Prostate gland (tissue), 2 donors: Measurements from ENCODE around the gene KDELR1. TPM values are rescaled to one million over a fixed set of nuclear protein-coding genes. Genes with fewer than 3 reads are reported as not detected.
A peak's percentile ranks its signal among the peaks of the same experiment; 100 is the strongest.
"Not testable (repeated sequence)": the region's sequence is repeated elsewhere in the genome, so short reads cannot be mapped to it uniquely, and the experiment has no call there.

Experiments
- DNase-seq: peaks from one replicate; pipeline ENCODE4 v3.0.0-alpha.2; 2019; ENCODE audit warnings: low spot score
- H3K27ac ChIP-seq, 2 donors: fragments of 200-600 bp; sonication (generic); 2 replicates each; pipeline ENCODE4 v1.5.1; 2017 to 2019
- H3K27me3 ChIP-seq: fragments of 200-600 bp; sonication (generic); replicated peaks from 2 replicates; pipeline ENCODE4 v1.5.1; 2019; ENCODE audit not compliant: insufficient read depth
- H3K36me3 ChIP-seq, 2 donors: fragments of 200-600 bp; sonication (generic); 1 replicate in 1 of 2; 2 replicates in 1 of 2; pipeline versions ENCODE4 v1.5.1 to v1.8.1; 2017 to 2019
- H3K4me1 ChIP-seq: fragments of 200-600 bp; sonication (generic); replicated peaks from 2 replicates; pipeline ENCODE4 v1.5.1; 2019
- H3K4me3 ChIP-seq, 2 donors: fragments of 200-600 bp; sonication (generic); 2 replicates each; pipeline ENCODE4 v1.5.1; 2017 to 2019
- H3K9me3 ChIP-seq: fragments of 200-600 bp; sonication (generic); 2 replicates; pipeline ENCODE4 v1.5.1; 2017
- CTCF ChIP-seq, 4 experiments: fragments of 200-600 bp in 2 of 4; fragments of 450-650 bp in 2 of 4; sonication (generic) in 2 of 4; IDR thresholded peaks; 1 replicate in 3 of 4; 2 replicates in 1 of 4; pipeline ENCODE4 v1.5.1; 2016 to 2019; ENCODE audit warnings: antibody characterized with exemption in 4 of 4, mild to moderate bottlenecking in 2 of 4, moderate library complexity in 2 of 4
- POLR2A ChIP-seq: fragments of 450-650 bp; IDR thresholded peaks from one replicate; pipeline ENCODE4 v1.6.1; 2016; ENCODE audit warnings: antibody characterized with exemption, mild to moderate bottlenecking
- POLR2AphosphoS5 ChIP-seq: sonication (generic); formaldehyde crosslinking; IDR thresholded peaks from one replicate; pipeline ENCODE4 v1.6.1; 2017; ENCODE audit warnings: antibody characterized with exemption
- WGBS: methylation state at CpG from one replicate; pipeline ENCODE4 v1.1.5; 2018; 5-methylcytosine and 5-hydroxymethylcytosine counted together
- intact Hi-C: fragments of 100-400 bp; cut with DNase I; formaldehyde crosslinking; loops from one replicate; pipeline ENCODE4 v1.14.2; 2022
- total RNA-seq, 2 donors: library from RNA; depleted of rRNA; stranded (reverse); fragments of >200 nt; gene quantifications; one replicate each; pipeline ENCODE4 v1.1.0, GENCODE V29; 2016

Gene KDELR1
- total RNA-seq, 2 donors from 2014 or later, result 153 to 179 TPM

GRCh38 chr19:48381178-48381950 lies 10.0 kb downstream of the KDELR1 start:
- no peak for DNase-seq
- no peak for TF ChIP-seq CTCF (IDR thresholded peaks at IDR 0.05)
- no peak for TF ChIP-seq POLR2A
- TF ChIP-seq POLR2AphosphoS5, result no peak
- Histone ChIP-seq H3K27ac (no peak overlapping the region), H3K9me3 (no peaks in the 10 kb centered on the region), H3K4me1 (no peaks in the 10 kb centered on the region), H3K27me3 (no peaks in the 10 kb centered on the region), H3K36me3 (peaks cover 4 to 21% of the 10 kb centered on the region in 2 donors), H3K4me3 (no peak overlapping the region)
- intact Hi-C loops, result no loop called here
- 81% methylated on average over 11 of the region's 11 CpGs for WGBS

GRCh38 chr19:48379058-48379457 lies 12.3 kb downstream of the KDELR1 start:
- WGBS, result 70% methylated on average over 5 of the region's 5 CpGs
- Histone ChIP-seq H3K4me1 (no peaks in the 10 kb centered on the region), H3K9me3 (no peaks in the 10 kb centered on the region), H3K27me3 (no peaks in the 10 kb centered on the region), H3K27ac (no peak overlapping the region), H3K4me3 (no peak overlapping the region), H3K36me3 (peaks cover 0 to 15% of the 10 kb centered on the region in 2 donors)
- DNase-seq, result peak; percentile 19
- intact Hi-C loops, result no loop called here
- TF ChIP-seq POLR2AphosphoS5, result peak; percentile 55
- no peak for TF ChIP-seq CTCF (IDR thresholded peaks at IDR 0.05)

- Histone ChIP-seq H3K27me3 (no peaks in the 10 kb centered on the region), H3K4me1 (no peaks in the 10 kb centered on the region), H3K27ac (no peak overlapping the region), H3K36me3 (peaks cover 0 to 6% of the 10 kb centered on the region in 2 donors), H3K9me3 (no peaks in the 10 kb centered on the region), H3K4me3 (no peak overlapping the region)
- WGBS, result 87% methylated on average over 10 of the region's 10 CpGs
- TF ChIP-seq POLR2AphosphoS5 (no peak), POLR2A (no peak), CTCF (IDR thresholded peaks at IDR 0.05) (no peak)
- DNase-seq, result no peak
- intact Hi-C loops, result no loop called here
Measured at GRCh38 chr19:48378194-48378570, 13.2 kb downstream of the KDELR1 start.

- H3K36me3 ChIP-seq, result no peaks in the 10 kb centered on the region
- no peak for DNase-seq
- no peaks in the 10 kb centered on the region for H3K4me1 ChIP-seq
- no peak for TF ChIP-seq CTCF (IDR thresholded peaks at IDR 0.05)
- TF ChIP-seq POLR2A, result no peak
- no peak for TF ChIP-seq POLR2AphosphoS5
- H3K27ac ChIP-seq, result no peak overlapping the region
- 87% methylated on average over 11 of the region's 11 CpGs for WGBS
- no peak overlapping the region for H3K4me3 ChIP-seq
- no peaks in the 10 kb centered on the region for H3K9me3 ChIP-seq
- H3K27me3 ChIP-seq, result no peaks in the 10 kb centered on the region
- intact Hi-C loops, result no loop called here
Measured at GRCh38 chr19:48373567-48373966, 17.8 kb downstream of the KDELR1 start.

GRCh38 chr19:48372904-48373303 lies 18.4 kb downstream of the KDELR1 start:
- intact Hi-C loops, result no loop called here
- WGBS, result 30% methylated on average over 4 of the region's 4 CpGs
- peak; percentile 72 for DNase-seq

GRCh38 chr19:48371771-48372170 lies 19.6 kb downstream of the KDELR1 start:
- H3K27me3 ChIP-seq, H3K27ac ChIP-seq, H3K9me3 ChIP-seq, DNase-seq, H3K4me3 ChIP-seq, H3K4me1 ChIP-seq, H3K36me3 ChIP-seq, intact Hi-C loops: not testable (repeated sequence)
- WGBS, result 92% methylated on average over 5 of the region's 5 CpGs

More at GRCh38 chr19:48372904-48373303, 18.4 kb downstream of the KDELR1 start:
- no peak overlapping the region for H3K4me3 ChIP-seq
- no peaks in the 10 kb centered on the region for H3K27me3 ChIP-seq
- H3K4me1 ChIP-seq, result no peaks in the 10 kb centered on the region
- H3K9me3 ChIP-seq, result no peaks in the 10 kb centered on the region
- no peak overlapping the region for H3K27ac ChIP-seq
- no peaks in the 10 kb centered on the region for H3K36me3 ChIP-seq
- TF ChIP-seq POLR2AphosphoS5, result peak; percentile 69
- no peak for TF ChIP-seq POLR2A
- no peak for TF ChIP-seq CTCF (IDR thresholded peaks at IDR 0.05)
